ENCODE measurements around the gene CFI. TPM values are rescaled to one million over a fixed set of nuclear protein-coding genes. Genes with fewer than 3 reads are reported as not detected.

Gene CFI
- total RNA-seq, 1 donor from 2014 or later: not detected

DNA sequence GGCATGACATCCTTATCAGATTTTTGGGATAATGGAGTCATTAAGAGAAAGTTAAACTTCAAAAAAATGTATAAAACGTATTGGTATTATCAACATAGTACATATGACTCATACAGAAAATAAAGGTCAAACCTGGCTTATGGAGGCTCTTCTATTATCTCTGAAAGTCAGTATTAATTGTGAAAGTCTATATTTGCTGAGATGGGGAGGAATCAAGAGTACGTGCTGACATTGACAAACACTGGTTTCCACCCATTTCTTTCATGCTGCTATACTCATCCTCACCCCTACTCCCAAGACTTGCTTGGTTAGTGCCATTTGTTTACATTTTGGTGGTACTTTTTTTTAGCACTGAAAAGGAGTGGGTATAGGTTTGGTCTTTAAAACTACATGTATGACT lies 41.1 kb downstream of the CFI start:
- Histone ChIP-seq H3K4me3 (ENCODE audit: low read depth, low read length) (no peak overlapping the region), H3K36me3 (ENCODE audit: control insufficient read depth, insufficient read depth, low read length) (no peaks in the 10 kb centered on the region), H3K27me3 (ENCODE audit: control insufficient read depth, insufficient read depth, low read length) (no peaks in the 10 kb centered on the region)
- TF ChIP-seq, protein P1, sequence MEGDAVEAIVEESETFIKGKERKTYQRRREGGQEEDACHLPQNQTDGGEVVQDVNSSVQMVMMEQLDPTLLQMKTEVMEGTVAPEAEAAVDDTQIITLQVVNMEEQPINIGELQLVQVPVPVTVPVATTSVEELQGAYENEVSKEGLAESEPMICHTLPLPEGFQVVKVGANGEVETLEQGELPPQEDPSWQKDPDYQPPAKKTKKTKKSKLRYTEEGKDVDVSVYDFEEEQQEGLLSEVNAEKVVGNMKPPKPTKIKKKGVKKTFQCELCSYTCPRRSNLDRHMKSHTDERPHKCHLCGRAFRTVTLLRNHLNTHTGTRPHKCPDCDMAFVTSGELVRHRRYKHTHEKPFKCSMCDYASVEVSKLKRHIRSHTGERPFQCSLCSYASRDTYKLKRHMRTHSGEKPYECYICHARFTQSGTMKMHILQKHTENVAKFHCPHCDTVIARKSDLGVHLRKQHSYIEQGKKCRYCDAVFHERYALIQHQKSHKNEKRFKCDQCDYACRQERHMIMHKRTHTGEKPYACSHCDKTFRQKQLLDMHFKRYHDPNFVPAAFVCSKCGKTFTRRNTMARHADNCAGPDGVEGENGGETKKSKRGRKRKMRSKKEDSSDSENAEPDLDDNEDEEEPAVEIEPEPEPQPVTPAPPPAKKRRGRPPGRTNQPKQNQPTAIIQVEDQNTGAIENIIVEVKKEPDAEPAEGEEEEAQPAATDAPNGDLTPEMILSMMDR (IDR thresholded peaks at IDR 0.05; ENCODE audit: insufficient read depth, low read length, severe bottlenecking): no peak
- no peak for FAIRE-seq
- DNase-seq (ENCODE audit: low read depth): no peak

DNA sequence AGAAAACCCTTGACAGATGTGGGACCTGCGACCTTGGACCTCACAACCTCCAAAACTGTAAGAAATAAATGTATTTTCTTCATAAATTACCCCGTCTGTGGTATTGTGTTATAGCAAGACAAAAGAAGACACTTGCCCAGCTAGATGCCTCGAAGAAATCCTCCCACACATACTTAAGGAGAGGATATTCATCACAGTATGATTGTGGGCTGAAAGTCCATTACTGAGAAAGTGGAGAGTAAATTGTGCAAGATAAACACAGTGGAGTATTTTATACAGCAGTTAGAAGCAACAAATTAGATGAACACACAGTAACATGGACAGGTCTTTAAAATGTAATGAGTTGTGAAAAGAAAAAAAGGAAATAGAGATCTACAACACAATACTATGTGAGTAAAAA lies 46.1 kb downstream of the CFI start:
- no peaks in the 10 kb centered on the region for H3K36me3 ChIP-seq (ENCODE audit: control insufficient read depth, insufficient read depth, low read length)
- no peak overlapping the region for H3K4me3 ChIP-seq (ENCODE audit: low read depth, low read length)
- TF ChIP-seq, protein P1 (IDR thresholded peaks at IDR 0.05; ENCODE audit: insufficient read depth, low read length, severe bottlenecking): no peak
- no peak for FAIRE-seq
- DNase-seq (ENCODE audit: low read depth): no peak
- H3K27me3 ChIP-seq (ENCODE audit: control insufficient read depth, insufficient read depth, low read length): no peaks in the 10 kb centered on the region

DNA sequence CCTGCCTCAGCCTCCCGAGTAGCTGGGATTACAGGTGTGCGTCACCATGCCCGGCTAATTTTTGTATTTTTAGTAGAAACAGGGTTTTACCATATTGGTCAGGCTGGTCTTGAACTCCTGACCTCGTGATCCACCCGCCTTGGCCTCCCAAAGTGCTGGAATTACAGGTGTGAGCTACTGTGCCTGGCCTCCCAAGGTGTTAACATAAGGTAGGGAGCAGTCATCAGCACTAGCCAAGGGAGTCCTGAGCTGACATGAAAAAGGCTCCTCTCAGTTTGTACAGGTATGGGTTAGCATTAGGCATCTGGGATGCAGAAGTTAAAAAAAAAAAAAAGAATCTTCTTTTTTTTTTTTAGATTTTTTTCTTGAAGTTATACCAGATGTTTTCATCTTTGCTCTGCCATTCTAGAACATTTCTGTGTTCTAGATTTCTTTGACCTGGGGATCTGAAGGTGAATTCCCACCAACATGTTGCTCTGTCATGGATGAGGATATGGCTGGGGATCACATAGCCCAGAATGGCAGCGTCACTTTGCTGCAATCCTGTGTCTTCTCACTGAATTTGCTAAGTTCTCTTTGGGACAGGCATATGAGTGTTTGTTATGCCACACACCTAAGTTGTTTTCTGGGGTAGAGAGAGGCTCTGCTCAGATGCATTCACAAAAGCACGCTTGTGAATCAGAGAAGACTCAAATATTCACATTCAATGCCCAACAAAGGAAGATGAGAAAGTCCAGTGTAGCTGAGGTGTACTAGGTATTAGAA lies 47.5 kb downstream of the CFI start:
- Histone ChIP-seq H3K27me3 (ENCODE audit: control insufficient read depth, insufficient read depth, low read length) (no peaks in the 10 kb centered on the region), H3K4me3 (ENCODE audit: low read depth, low read length) (no peak overlapping the region), H3K36me3 (ENCODE audit: control insufficient read depth, insufficient read depth, low read length) (no peaks in the 10 kb centered on the region)
- TF ChIP-seq, protein P1 (IDR thresholded peaks at IDR 0.05; ENCODE audit: insufficient read depth, low read length, severe bottlenecking): no peak
- DNase-seq (ENCODE audit: low read depth) (no peak), FAIRE-seq (no peak)

DNA sequence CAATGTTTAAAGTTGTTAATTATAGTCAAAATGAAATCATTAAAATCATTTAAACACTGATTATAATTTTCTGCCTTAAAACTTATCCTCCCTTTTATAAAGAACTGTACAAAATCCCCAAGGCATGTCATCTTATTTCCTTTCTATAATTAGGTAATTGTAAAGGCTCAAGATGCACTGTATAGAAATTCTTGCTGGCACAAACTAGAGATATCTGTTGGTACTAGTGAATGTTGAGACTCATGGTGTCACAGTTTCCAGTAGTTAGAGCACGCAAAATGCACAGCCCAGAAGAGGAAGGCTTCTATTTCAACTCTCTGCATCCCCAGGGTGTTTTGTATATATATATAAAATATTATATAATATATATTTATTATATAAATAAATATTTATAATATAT lies 49.3 kb downstream of the CFI start:
- DNase-seq (ENCODE audit: low read depth) (no peak), FAIRE-seq (no peak)
- H3K4me3 ChIP-seq (ENCODE audit: low read depth, low read length): no peak overlapping the region
- TF ChIP-seq, protein P1 (IDR thresholded peaks at IDR 0.05; ENCODE audit: insufficient read depth, low read length, severe bottlenecking): no peak
- H3K27me3 ChIP-seq (ENCODE audit: control insufficient read depth, insufficient read depth, low read length): no peaks in the 10 kb centered on the region
- no peaks in the 10 kb centered on the region for H3K36me3 ChIP-seq (ENCODE audit: control insufficient read depth, insufficient read depth, low read length)

DNA sequence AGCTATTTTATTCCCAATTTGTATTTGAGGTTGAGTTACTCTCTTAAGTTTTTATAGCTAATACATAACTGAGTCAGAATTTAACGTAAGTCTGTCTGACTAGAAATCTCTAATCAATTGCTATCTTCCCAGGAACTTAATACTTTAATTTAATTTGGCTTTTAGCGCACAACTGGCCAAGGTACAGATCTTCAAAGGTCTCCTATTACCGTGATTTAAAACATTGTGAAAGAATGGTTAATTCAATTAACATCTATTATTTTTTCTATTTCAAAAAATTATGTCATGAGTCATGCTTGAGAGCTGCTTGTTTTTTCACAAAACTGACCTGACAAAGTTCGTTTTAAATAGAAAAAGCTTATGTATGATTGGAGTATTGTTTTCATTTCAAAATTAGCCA lies 49.9 kb downstream of the CFI start:
- TF ChIP-seq, protein P1 (IDR thresholded peaks at IDR 0.05; ENCODE audit: insufficient read depth, low read length, severe bottlenecking): no peak
- no peak for FAIRE-seq

More for the DNA sequence above, 49.9 kb downstream of the CFI start:
- H3K36me3 ChIP-seq (ENCODE audit: control insufficient read depth, insufficient read depth, low read length): no peaks in the 10 kb centered on the region
- no peak for DNase-seq (ENCODE audit: low read depth)
- no peak overlapping the region for H3K4me3 ChIP-seq (ENCODE audit: low read depth, low read length)
- no peaks in the 10 kb centered on the region for H3K27me3 ChIP-seq (ENCODE audit: control insufficient read depth, insufficient read depth, low read length)

All from bronchial epithelial cell (primary cell).